NCI-H526 treated with DMSO at 0.1 percent for 48 hours (cell line): Measurements from ENCODE around the gene MARVELD1.

Experiments
- DNase-seq: peaks from one replicate; lab custom pipeline; 2025; lab: John Stamatoyannopoulos, UW

Gene MARVELD1

DNA sequence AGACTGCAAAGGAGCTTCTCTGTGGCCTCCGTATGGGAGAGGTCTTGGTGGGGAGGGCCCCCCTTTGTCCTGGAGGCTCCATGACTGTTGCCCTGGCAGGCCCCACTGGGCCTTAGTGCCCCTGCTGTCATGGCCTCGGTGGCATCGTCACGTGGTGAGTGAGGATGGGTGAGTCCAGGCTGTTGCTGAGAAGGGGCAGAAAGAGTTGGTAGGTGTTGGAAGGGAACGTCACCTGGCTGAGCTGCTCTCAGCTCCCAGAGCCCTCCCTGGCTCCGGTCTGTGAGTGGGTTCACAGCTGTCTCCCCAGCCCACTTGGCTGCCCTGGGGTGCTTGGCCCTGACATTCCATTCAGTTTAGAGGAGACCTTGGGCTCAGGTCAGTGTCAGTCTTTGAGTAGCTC is 42.2 kb downstream of the MARVELD1 start:
- no peak for DNase-seq

DNA sequence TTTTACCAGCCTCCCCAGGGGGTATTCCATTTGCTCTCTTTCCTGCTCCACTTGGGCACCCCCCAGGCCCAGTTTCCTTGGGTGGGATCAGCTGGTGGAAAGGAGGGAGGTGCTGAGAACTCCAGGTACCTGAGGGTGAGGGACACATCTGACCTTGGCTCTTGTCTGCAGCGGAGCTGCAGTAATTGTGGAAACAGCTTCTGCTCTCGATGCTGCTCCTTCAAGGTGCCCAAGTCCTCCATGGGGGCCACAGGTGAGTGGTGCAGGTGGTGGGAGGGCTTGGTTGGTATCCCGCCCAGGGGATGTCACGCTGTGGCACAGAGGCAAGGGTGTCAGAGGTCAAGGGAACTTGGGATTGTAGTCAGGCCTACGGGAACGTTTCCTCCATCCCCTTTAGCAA is 43.9 kb downstream of the MARVELD1 start:
- no peak for DNase-seq

GRCh38 chr10:97759158-97759887 is 45.8 kb downstream of the MARVELD1 start:
- no peak for DNase-seq

DNA sequence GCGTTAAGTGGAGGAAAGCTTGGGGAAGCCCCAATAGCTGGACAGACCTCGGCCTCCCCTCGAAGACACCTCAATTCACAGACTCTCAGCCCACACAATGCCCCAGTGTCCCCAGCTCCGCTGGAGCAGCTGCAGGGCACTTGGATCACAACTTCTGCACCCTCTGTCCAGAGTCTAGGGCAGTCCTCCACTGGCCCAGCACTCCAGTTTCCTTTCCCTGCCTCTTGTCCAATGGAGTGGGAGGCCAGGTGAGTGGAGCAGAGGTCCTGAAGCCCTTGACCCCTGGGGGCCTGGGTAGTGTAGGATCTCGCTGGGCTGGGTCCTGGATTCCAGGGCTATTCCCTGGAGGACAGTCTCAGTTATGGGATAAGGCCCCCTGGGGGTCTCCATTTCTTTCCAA is 46.4 kb downstream of the MARVELD1 start:
- no peak for DNase-seq

DNA sequence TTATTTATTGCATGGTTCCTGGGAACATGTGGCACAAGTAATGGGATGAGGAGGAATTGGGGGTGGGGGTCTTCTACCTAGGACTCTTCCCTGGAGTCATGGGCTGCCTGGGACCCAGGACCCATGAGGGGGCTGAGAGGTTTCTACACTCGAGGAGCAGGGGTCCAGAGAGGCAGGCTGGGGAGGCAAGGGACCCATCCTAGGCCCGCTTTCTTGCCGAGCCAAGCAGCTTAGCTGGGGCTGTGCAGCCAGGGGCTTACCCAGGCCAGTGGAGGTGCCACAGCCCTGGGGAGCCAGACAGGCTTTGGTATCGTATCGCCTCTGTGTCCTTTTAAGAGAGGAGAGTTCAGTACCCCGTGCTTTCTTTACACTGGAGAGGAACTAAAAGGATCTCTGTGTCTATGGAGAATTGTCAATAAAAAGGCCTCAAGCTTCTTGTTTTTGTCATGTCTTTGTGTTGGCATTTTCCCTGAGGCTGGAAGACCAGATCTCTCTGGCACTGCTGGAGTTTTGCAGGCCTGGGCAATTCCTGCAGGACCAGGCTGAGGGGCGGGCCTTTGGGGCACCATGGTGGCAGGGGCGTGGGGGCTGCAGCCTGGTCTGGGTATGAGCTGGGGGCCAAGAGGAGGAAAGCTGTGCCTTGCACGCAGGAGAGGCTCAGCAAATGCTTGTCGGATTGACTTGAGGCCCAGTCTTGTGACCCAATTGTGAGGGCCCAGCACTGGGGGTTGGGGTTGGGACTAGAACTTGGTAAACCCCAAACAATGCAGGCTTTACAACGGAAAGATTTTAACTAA is 47.1 kb downstream of the MARVELD1 start:
- DNase-seq: no peak

- no peak for DNase-seq
Measured at GRCh38 chr10:97761331-97761865, 47.9 kb downstream of the MARVELD1 start.

- no peak for DNase-seq
Measured at GRCh38 chr10:97762056-97762455, 48.5 kb downstream of the MARVELD1 start.

GRCh38 chr10:97762816-97763215 is 49.3 kb downstream of the MARVELD1 start:
- no peak for DNase-seq

- DNase-seq: no peak
Measured at GRCh38 chr10:97763411-97763810, 49.9 kb downstream of the MARVELD1 start.

DNA sequence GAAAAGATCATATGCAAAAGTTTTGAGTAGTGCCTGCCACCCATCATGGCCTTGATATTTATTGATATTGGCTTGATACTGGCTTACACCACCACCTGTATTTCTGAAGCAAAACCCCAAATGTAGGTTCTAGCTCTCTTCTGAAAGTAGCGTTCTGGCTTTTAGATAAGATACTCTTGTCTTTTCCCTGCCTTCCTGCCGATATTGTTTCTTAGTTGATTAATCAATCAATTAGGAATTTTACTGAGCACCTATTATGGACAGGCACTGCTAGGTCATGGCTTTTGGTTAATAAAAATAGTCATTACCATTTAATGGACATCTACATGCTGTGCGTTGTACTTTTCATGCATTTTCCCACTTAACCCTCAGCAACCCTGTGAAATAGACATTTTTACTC is 50.4 kb downstream of the MARVELD1 start:
- DNase-seq: no peak

DNA sequence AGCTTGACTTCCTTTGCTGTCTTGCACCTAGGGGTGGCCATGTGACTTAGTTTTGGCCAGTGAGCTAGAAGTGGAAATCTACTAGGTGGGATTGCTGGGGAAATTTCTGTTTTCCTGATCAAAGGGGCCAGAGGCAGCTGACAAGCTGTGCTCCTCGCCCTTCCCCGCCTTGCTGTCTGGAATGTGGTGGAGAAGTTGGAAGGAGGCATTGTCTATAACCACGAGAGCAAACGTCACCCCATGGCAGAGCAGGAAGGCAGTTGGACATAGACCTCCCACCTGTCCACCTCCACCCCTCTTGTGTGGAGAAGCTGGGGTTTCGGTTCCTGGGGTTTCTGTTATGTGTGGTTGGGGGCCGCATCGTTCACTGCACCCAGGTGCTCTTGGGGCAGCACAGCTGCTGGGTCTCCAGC is 51.0 kb downstream of the MARVELD1 start:
- DNase-seq: no peak

- DNase-seq: no peak
Measured at GRCh38 chr10:97765201-97765600, 51.7 kb downstream of the MARVELD1 start.

- DNase-seq: no peak
Measured at GRCh38 chr10:97766106-97766810, 52.7 kb downstream of the MARVELD1 start.

DNA sequence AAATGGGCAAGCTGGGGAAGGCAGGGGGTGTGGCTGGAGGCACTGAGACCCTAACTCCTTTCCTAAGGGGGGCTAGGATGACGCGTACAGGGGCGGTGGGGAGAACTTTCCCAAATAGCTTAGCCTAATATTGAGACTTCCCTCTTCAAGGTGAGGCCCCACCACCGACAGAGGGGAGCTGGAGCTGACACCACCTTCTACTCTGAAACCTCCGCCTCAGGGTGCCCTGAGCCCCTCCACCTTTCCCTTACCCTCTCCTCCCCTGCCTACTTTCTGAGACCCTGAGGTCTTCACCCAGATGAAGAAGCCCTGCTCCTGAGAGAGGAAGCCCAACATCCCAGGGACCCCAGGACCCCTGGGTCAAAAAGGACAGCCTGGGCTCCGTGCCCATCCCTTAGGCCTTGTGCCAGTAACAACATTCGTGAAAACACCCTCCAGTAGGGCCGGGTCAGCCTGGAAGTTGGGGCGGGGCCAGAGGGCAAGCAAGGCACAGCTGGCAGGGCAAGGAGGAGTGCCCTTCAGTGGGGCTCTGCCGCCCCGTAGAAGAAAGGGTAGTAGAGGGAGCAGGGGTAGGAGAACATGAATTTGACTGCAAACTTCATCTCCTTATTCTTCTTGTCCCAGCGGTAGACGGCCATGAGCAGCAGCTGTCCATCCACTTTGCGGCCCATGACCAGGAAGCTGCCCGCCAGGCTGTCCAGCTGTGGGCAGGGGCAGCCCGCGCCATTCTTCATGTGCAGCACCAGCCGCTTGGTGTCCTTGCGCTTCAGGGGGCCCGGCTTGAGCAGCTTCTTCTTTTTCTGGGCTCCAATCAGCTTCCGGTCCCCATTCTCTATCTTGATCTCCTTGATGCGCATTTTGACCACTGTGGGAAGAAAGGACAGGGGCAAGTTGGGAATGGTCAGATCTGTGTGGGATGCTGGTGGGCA is 53.7 kb downstream of the MARVELD1 start:
- DNase-seq: no peak
